Measurements from ENCODE around the gene ZBTB8OS.

GRCh38 chr1:32609180-32609579, 41.2 kb downstream of the ZBTB8OS start:
- no peak for TF ChIP-seq EZH2 (optimal IDR thresholded peaks at IDR 0.05; ENCODE audit: low read depth, low read length)
- no peak for TF ChIP-seq CTCF (IDR thresholded peaks at IDR 0.05; ENCODE audit: low read length)
- TF ChIP-seq EZH2phosphoT487 (IDR thresholded peaks at IDR 0.05; ENCODE audit: low read length): no peak
